ENCODE results near the gene AGBL5. TPM values are rescaled to one million over a fixed set of nuclear protein-coding genes. Genes with fewer than 3 reads are reported as not detected.

AGBL5 gene
- total RNA-seq, 1 experiment from 2014 or later, result 40.0 TPM

DNA sequence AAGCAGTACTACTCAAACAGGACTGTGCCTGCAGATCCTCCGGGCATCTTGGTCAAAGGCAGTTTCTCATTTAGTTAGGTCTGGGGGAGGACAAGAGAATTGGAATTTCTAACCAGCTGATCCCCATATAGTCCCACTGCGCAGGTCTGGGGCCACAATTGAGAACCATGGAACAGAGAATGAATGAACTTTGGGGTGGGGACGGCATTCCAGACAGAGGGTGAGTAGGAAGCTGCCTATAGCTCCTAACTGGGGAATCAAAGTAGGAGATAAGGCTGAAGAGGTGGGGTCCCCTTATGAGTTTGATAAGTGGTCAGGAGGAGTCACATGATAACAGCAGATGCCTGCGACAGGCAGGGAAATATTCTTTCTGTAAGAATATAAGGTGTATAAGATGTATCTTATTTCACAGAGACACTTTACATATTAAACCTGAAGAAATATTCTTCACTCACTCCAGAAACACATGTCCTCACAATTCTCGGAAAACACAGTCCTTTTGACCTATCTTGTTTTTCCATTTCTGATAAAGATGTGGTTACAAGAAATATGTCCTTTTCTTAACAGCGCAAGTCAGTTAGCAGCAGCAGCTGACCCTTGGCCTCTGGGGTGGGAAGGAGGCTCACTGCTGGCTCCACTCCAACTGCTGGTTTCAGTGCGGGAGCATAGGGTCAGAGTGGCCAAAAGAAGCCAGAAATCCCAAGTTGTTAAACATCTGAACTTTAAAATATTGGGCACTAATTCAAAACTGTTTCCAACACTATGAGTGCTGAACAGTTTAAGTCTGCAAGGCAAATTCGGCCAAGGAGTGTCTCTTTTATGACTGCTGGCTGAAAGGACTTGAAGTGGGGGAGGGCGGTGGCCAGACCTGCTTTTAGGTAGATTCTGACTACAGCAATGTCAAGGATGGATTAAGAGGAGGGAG lies 31.3 kb upstream of the AGBL5 start:
- POLR2A ChIA-PET, result no interaction called here
- CTCF ChIA-PET, result interaction anchor here (7.7 kb wide), 1 partner anchor 58 kb away, joined by 154 read pairs; no protein-coding TSS in a partner anchor
- intact Hi-C loops (cut with micrococcal nuclease), result no loop called here
- Histone ChIP-seq H3K4me2 (ENCODE audit: low read length) (peak overlapping the region; percentile 48; the same call in 1 of the 2 replicates), H3K27me3 (ENCODE audit: insufficient read depth, low read length) (no peaks in the 10 kb centered on the region), H3K9me2 (ENCODE audit: insufficient read depth) (no peaks in the 10 kb centered on the region), H3K4me3 (replicated peaks in 1 of 2; ENCODE audit: low read depth in 1 of 2, low read length in 2 of 2) (no peak overlapping the region), H4K20me1 (ENCODE audit: insufficient read depth) (no peaks in the 10 kb centered on the region), H3K9me3 (ENCODE audit: control insufficient read depth in 1 of 2, insufficient read depth in 1 of 2, low read depth in 1 of 2, low read length in 2 of 2) (no peaks in the 10 kb centered on the region), H3K27ac (ENCODE audit: low read depth, low read length) (no peak overlapping the region), H2AFZ (ENCODE audit: low read depth, low read length, poor library complexity, severe bottlenecking) (no peak overlapping the region), H3K36me3 (ENCODE audit: control insufficient read depth in 1 of 2, insufficient read depth in 2 of 2, low read length in 2 of 2) (peaks cover 0 to 3% of the 10 kb centered on the region in 2 experiments; a peak in 1 of 4 replicates), H3K4me1 (ENCODE audit: control insufficient read depth in 1 of 2, insufficient read depth in 2 of 2, low read length in 2 of 2) (peaks cover 31 to 46% of the 10 kb centered on the region in 2 experiments), H3K79me2 (ENCODE audit: insufficient read depth, low read length) (peaks cover 3% of the 10 kb centered on the region; the same call in 1 of the 2 replicates), H3K9ac (ENCODE audit: low read length) (no peak overlapping the region)
- TF ChIP-seq RAD21 (IDR thresholded peaks at IDR 0.05; ENCODE audit: low read depth), result no peak
- no peak for TF ChIP-seq ZFX (IDR thresholded peaks at IDR 0.05)
- TF ChIP-seq EGR1 (IDR thresholded peaks at IDR 0.05; ENCODE audit: low read depth), result no peak
- TF ChIP-seq SP1 (IDR thresholded peaks at IDR 0.05; ENCODE audit: low read depth), result no peak
- no peak for TF ChIP-seq EZH2phosphoT487 (IDR thresholded peaks at IDR 0.05; ENCODE audit: borderline replicate concordance)
- no peak for TF ChIP-seq FOSL1 (IDR thresholded peaks at IDR 0.05; ENCODE audit: low read depth)
- no peak for TF ChIP-seq TCF7L2 (IDR thresholded peaks at IDR 0.05; ENCODE audit: borderline replicate concordance, extremely low read depth, insufficient read depth, insufficient read length)
- TF ChIP-seq ELF1 (IDR thresholded peaks at IDR 0.05; ENCODE audit: borderline replicate concordance, low read depth), result no peak
- no peak for TF ChIP-seq YY1 (IDR thresholded peaks at IDR 0.05; ENCODE audit: extremely low read depth, insufficient replicate concordance, low read depth, low read length)
- TF ChIP-seq, protein P1, sequence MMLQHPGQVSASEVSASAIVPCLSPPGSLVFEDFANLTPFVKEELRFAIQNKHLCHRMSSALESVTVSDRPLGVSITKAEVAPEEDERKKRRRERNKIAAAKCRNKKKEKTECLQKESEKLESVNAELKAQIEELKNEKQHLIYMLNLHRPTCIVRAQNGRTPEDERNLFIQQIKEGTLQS (IDR thresholded peaks at IDR 0.05), result no peak
- no peak for TF ChIP-seq JUND (IDR thresholded peaks at IDR 0.05)
- TF ChIP-seq EZH2 (IDR thresholded peaks at IDR 0.05), result no peak
- TF ChIP-seq POLR2AphosphoS5 (IDR thresholded peaks at IDR 0.05; ENCODE audit: low read depth, low read length), result no peak
- no peak for ATAC-seq
- RAD21 ChIA-PET (ENCODE audit: low non-redundant PET in 1 of 2, low total read pairs in 2 of 2, uncharacterized antibody in 2 of 2, unreplicated experiment in 2 of 2), result no interaction called here
- BruUV-seq (replicated peaks), result no TSS peak
- no peak for DNase-seq (ENCODE audit: low read depth, low spot score)

Data from HCT116 (cell line).